ENCODE measurements around the gene MYOZ3. TPM values are rescaled to one million over a fixed set of nuclear protein-coding genes. Genes with fewer than 3 reads are reported as not detected.
A peak's percentile ranks its signal among the peaks of the same experiment; 100 is the strongest.

Gene MYOZ3
- total RNA-seq, 1 experiment from 2014 or later = not detected

GRCh38 chr5:150636391-150637244, 24.4 kb upstream of the MYOZ3 start:
- intact Hi-C loops (cut with micrococcal nuclease; ENCODE audit: unreplicated experiment) = loop anchor here (1.0 kb wide), 3 partner anchors 54 to 75 kb away; partner anchors contain the start of gene RBM22
- no peak for DNase-seq
- no peaks in the 10 kb centered on the region for H3K9me3 Mint-ChIP-seq (ENCODE audit: unreplicated experiment)

DNA sequence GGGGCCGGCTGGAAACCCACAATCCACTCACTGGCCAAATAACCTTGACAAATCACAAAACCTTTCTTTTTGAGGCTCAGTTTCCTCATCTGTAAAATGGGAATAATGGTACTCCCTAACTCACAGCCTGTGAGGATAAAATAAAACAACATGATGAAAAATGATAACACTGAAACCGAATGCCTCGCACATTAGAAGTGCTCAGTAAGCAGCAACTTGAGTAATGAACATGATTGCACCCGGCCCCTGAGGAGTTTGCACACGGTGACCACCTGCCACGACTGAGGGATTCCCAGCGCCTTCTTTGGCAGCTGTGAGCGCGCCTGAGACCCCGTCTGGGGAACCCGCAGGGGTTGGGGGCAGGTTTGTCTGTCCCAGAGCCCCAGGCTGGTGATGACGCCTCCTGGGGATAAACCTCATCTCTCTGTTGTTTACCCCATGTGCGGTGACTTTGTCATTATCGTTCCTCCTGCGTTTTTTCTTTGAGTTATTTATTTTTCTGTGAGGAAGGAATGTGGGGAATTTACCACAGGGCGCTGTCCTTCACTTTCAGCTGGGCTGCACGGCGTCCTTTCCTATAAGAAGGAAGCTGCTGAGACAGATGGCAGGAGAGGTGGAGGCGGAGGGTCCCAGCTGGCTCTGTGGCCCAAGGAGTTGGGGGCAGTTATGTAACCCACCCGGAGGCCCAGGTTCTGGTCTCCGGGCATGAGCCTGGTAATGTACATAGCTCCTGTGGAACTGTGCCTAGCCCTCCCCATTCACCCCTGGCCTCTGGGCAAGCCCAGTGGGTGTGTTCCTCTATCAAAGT, 23.6 kb upstream of the MYOZ3 start:
- no peaks in the 10 kb centered on the region for H3K9me3 ChIP-seq
- CTCF ChIA-PET = interaction anchor here (0.7 to 1.0 kb wide), 2 partner anchors 55 to 77 kb away, joined by 3 to 7 read pairs; no protein-coding TSS in a partner anchor
- Mint-ChIP-seq H3K9me3 (ENCODE audit: unreplicated experiment) (no peaks in the 10 kb centered on the region), H3K27ac (ENCODE audit: unreplicated experiment) (peak overlapping the region; percentile 79), H3K27me3 (ENCODE audit: insufficient read depth, unreplicated experiment) (no peaks in the 10 kb centered on the region), H3K4me1 (ENCODE audit: low read depth, unreplicated experiment) (peaks cover 45% of the 10 kb centered on the region), H3K36me3 (ENCODE audit: insufficient read depth, unreplicated experiment) (peaks cover 15% of the 10 kb centered on the region), H3K4me3 (ENCODE audit: unreplicated experiment) (peak overlapping the region; percentile 39)
- peak; percentile 84 to 86 for DNase-seq
- H3K27me3 ChIP-seq (replicated peaks; ENCODE audit: control insufficient read depth, insufficient read depth, low read length) = no peaks in the 10 kb centered on the region
- peaks cover 60% of the 10 kb centered on the region for H3K4me1 ChIP-seq
- BruUV-seq (replicated peaks) = no TSS peak
- H3K36me3 ChIP-seq (ENCODE audit: control insufficient read depth, insufficient read depth, low read length) = no peaks in the 10 kb centered on the region
- intact Hi-C loops (cut with micrococcal nuclease; ENCODE audit: unreplicated experiment) = loop anchor here (1.0 kb wide), 3 partner anchors 55 to 76 kb away; partner anchors contain the start of gene RBM22
- POLR2A ChIA-PET = interaction anchor here (0.5 to 1.2 kb wide), 3 partner anchors 63 to 677 kb away, joined by 3 to 5 read pairs (median 3); partner anchors contain the start of genes DCTN4 and RBM22
- no peak for TF ChIP-seq CTCF (IDR thresholded peaks at IDR 0.05; ENCODE audit: insufficient read depth in 1 of 2, low read depth in 1 of 2, low read length in 1 of 2, severe bottlenecking in 1 of 2, unreplicated experiment in 1 of 2)
- no peak overlapping the region for H3K4me3 ChIP-seq (ENCODE audit: low read depth, low read length)

More at GRCh38 chr5:150636391-150637244, 24.4 kb upstream of the MYOZ3 start:
- Mint-ChIP-seq H3K4me3 (ENCODE audit: unreplicated experiment) (peak overlapping the region; percentile 39), H3K4me1 (ENCODE audit: low read depth, unreplicated experiment) (peaks cover 45% of the 10 kb centered on the region), H3K36me3 (ENCODE audit: insufficient read depth, unreplicated experiment) (peaks cover 15% of the 10 kb centered on the region), H3K27me3 (ENCODE audit: insufficient read depth, unreplicated experiment) (no peaks in the 10 kb centered on the region), H3K27ac (ENCODE audit: unreplicated experiment) (peak overlapping the region; percentile 79)
- POLR2A ChIA-PET = no interaction called here
- no peaks in the 10 kb centered on the region for H3K27me3 ChIP-seq (replicated peaks; ENCODE audit: control insufficient read depth, insufficient read depth, low read length)
- no TSS peak for BruUV-seq (replicated peaks)
- no peaks in the 10 kb centered on the region for H3K36me3 ChIP-seq (ENCODE audit: control insufficient read depth, insufficient read depth, low read length)
- H3K4me3 ChIP-seq (ENCODE audit: low read depth, low read length) = no peak overlapping the region
- no peak for TF ChIP-seq CTCF (IDR thresholded peaks at IDR 0.05; ENCODE audit: insufficient read depth in 1 of 2, low read depth in 1 of 2, low read length in 1 of 2, severe bottlenecking in 1 of 2, unreplicated experiment in 1 of 2)
- H3K4me1 ChIP-seq = peaks cover 52% of the 10 kb centered on the region
- CTCF ChIA-PET = no interaction called here
- no peaks in the 10 kb centered on the region for H3K9me3 ChIP-seq

DNA sequence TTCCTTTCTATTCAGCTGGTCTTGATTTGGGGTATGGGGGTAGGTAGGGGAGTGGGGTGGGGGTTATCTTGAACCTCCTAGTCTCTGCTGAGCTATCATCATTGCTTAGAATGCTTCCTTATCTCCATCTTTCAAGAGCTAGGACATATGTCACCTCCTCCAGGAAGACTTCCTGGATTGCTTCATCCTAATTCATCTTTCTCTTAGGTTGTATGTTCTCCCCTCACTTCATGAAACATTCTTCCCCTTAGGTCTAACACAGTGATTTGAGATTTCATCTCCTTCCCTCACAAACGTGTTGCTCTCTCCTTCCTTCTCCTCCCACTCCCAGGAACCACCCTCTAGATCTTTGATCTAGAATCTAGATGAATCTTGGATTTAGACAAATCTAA, 23.0 kb upstream of the MYOZ3 start:
- H3K9me3 ChIP-seq = no peaks in the 10 kb centered on the region
- no peaks in the 10 kb centered on the region for H3K27me3 ChIP-seq (replicated peaks; ENCODE audit: control insufficient read depth, insufficient read depth, low read length)
- Mint-ChIP-seq H3K4me3 (ENCODE audit: unreplicated experiment) (peak overlapping the region; percentile 39), H3K4me1 (ENCODE audit: low read depth, unreplicated experiment) (peaks cover 49% of the 10 kb centered on the region), H3K27ac (ENCODE audit: unreplicated experiment) (peak overlapping the region; percentile 79), H3K9me3 (ENCODE audit: unreplicated experiment) (no peaks in the 10 kb centered on the region), H3K27me3 (ENCODE audit: insufficient read depth, unreplicated experiment) (no peaks in the 10 kb centered on the region), H3K36me3 (ENCODE audit: insufficient read depth, unreplicated experiment) (peaks cover 15% of the 10 kb centered on the region)
- ChIA-PET CTCF (interaction anchor here (0.7 to 1.0 kb wide), 2 partner anchors 56 to 78 kb away, joined by 3 to 7 read pairs; no protein-coding TSS in a partner anchor), POLR2A (interaction anchor here (0.5 to 1.2 kb wide), 3 partner anchors 63 to 678 kb away, joined by 3 to 5 read pairs (median 3); partner anchors contain the start of genes DCTN4 and RBM22)
- peaks cover 66% of the 10 kb centered on the region for H3K4me1 ChIP-seq
- BruUV-seq (replicated peaks) = no TSS peak
- H3K36me3 ChIP-seq (ENCODE audit: control insufficient read depth, insufficient read depth, low read length) = no peaks in the 10 kb centered on the region
- no peak overlapping the region for H3K4me3 ChIP-seq (ENCODE audit: low read depth, low read length)
- DNase-seq = no peak
- no peak for TF ChIP-seq CTCF (IDR thresholded peaks at IDR 0.05; ENCODE audit: insufficient read depth in 1 of 2, low read depth in 1 of 2, low read length in 1 of 2, severe bottlenecking in 1 of 2, unreplicated experiment in 1 of 2)
- intact Hi-C loops (cut with micrococcal nuclease; ENCODE audit: unreplicated experiment) = no loop called here

All from Caco-2 (cell line).